ENCODE measurements around the gene ABCC9.

Gene ABCC9

GRCh38 chr12:21865846-21866245 is 75.4 kb downstream of the ABCC9 start:
- no peak for DNase-seq

GRCh38 chr12:21860534-21860933 is 80.7 kb downstream of the ABCC9 start:
- no peak for DNase-seq

DNA sequence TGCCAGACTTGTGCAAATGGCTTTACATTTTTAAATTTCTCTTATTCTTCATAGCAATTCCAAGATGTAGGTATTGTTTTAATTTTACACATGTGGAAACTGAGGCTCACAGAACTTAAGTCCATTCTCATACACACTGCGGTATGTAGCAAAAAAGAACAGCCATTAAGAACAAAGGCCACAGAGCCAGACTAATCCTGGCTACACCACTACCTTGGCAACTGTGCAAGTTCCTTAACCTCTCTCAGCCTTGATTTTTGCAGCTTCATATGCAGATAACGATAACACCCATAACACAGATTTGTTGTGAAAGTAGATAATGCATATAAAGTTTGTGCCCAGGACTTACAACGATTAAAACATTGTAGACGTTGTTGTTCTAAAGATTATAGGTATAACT is 81.1 kb downstream of the ABCC9 start:
- no peak for DNase-seq

DNA sequence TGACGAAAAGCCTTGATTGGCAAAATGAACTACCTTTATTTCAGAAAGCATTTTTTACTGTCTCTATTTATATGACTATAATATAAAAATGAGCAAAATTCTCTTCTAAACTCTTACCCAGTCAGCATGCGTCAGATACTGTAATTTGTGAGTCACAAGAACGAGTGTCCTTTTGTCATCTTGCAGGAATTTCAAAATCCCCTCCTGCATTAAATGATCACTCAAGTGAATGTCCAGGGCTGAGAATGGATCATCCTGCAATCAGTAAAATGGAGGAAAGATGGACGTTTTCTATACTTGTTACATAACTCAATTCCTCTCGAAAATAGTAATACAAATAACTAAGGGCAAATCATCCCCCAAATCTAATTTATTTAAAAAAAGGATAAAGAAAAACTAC is 89.0 kb downstream of the ABCC9 start:
- no peak for DNase-seq

DNA sequence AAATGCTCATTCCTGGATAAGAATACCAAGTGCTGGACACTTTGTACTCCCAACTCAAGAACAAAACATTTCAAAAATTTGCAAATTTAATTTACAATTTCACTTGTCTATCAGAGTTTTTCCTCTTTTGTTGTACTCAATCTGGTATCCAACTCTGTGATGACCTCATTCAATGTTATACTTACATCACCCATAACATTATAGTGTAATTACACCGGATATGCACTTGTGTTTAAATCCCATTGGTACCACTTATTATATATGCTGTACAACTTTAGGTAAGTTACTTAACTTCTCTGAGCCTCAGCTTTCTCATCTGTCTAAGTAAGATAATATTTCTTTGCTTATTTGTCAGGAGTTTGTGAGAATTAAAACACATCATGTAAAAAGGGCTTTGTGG is 90.1 kb downstream of the ABCC9 start:
- no peak for DNase-seq

DNA sequence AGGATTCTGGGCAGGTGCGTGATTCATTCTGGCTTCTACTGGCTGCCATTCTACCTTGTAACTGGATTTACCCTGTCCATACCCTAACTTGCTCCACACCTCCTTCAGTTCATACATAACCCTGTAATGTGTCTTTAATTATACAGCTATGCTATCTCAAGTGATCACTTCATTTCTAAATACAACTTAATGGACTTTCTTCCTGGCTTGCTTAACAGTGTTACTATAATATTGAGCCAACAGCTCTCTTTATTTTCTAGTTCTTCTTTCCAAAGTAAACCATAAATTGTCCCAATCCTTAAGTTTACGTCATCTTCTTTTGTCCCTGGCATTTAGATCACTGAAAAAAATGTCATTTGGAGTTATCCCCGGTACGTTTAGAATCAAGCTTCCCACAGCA is 90.8 kb downstream of the ABCC9 start:
- no peak for DNase-seq

DNA sequence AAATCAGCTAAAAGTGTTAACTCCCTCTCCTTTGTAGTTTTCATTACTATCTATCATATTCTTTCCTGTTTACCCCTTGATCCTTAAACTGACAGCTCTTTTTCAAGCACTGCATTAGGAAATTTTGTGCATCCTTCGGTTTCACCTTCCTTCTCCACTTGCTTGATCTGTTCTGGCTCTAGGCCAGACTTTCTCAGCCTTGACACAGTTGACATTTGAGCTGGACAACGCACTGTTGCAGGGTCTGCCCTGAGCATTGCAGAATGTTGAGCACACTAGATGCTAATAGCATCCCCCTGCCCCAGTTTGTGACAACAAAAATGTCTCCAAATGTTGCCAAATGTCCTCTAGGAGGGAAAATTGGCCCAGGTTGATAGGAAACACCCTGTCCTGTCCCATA is 91.3 kb downstream of the ABCC9 start:
- DNase-seq, result no peak

GRCh38 chr12:21848192-21848591 is 93.0 kb downstream of the ABCC9 start:
- DNase-seq, result no peak

GRCh38 chr12:21843795-21844194 is 97.4 kb downstream of the ABCC9 start:
- no peak for DNase-seq

GRCh38 chr12:21839776-21840175 is 101.5 kb downstream of the ABCC9 start:
- DNase-seq, result no peak

GRCh38 chr12:21837847-21838246 is 103.4 kb downstream of the ABCC9 start:
- DNase-seq, result no peak

DNA sequence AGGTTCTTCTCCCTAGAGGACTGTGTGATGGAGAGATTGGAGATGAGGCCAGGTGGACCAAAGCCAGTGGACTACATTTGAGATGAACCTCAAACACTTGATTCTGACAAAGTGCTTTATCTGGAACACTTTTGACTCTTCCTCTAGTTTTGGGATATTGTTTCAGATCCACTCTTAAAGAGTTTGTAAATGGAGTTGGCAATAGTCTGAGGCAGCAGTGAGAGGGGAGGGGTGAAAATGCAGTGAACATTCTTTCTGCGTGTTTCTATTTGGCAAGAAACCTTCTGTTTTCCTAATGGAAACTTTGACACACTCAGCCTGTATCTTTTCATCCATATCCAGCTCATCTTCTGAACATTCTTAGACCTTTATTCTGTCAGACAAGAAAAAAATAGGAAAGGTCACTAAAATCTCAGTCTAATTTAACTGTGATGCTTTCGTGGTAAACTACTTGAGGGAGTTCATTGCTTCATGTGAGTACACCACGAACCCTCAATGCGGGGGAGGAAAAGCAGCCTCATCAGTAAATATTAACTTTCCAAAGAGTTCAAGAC is 109.4 kb downstream of the ABCC9 start:
- DNase-seq, result no peak

GRCh38 chr12:21828779-21829178 is 112.4 kb downstream of the ABCC9 start:
- no peak for DNase-seq

- DNase-seq, result no peak
Observed at GRCh38 chr12:21828136-21828775, 113.0 kb downstream of the ABCC9 start.

DNA sequence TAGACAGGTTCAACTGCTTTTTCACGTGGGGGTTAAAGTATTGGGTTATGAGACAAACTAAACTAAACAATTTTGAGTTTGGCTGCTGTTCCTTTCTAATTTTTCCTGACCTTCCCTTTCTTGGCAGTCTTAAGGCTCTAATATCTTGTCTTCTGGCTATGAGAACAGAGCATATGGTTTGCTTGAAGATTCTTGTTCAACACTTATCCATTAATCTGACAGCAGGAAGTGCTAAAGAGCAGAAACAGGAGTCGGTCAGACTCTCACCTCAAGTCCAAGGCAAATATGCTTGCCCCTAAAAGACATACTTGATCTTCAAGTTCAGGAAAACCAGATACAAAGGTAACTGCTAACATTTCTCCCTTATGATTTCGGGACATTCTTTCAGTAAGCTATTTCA is 114.1 kb downstream of the ABCC9 start:
- DNase-seq, result no peak

DNA sequence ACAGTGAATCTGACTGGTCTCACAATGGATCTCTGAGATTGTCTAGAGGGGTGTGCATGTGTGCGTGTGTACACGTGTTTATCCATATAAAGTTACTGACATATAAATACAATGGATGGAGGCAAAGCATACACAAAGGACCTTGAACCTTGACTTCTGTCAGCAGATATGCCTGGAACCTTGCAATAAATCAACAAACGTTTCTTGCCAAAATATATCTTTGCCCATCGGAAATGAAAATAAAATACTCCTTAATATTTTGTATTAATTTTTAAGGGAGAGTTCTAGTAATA is 114.7 kb downstream of the ABCC9 start:
- DNase-seq, result no peak

- no peak for DNase-seq
Observed at GRCh38 chr12:21825886-21826617, 115.2 kb downstream of the ABCC9 start.

- DNase-seq, result no peak
Observed at GRCh38 chr12:21823581-21823980, 117.6 kb downstream of the ABCC9 start.

- DNase-seq, result no peak
Observed at GRCh38 chr12:21819678-21820077, 121.5 kb downstream of the ABCC9 start.

GRCh38 chr12:21819236-21819635 is 122.0 kb downstream of the ABCC9 start:
- no peak for DNase-seq

GRCh38 chr12:21818627-21819026 is 122.6 kb downstream of the ABCC9 start:
- DNase-seq, result no peak

GRCh38 chr12:21815306-21816062 is 125.7 kb downstream of the ABCC9 start:
- no peak for DNase-seq

DNA sequence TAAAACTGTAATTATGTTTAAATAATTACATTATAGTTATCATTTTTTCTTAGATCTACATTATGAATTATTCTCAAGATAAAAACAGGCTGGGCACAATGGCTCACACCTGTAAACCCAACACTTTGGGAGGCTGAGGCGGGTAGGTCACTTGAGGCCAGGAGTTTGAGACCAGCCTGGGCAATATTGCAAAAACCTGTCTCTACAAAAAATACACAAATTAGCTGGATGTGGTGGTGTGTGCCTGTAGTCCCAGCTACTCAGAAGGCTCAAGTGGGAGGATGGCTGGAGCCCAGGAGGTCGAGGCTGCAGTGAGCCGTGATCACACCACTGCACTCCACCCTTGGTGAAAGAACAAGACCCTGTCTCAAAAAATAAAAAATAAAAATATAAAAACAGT is 126.4 kb downstream of the ABCC9 start:
- no peak for DNase-seq

GRCh38 chr12:21814327-21814726 is 126.9 kb downstream of the ABCC9 start:
- DNase-seq, result no peak
